Fibroblast of lung (primary cell): ENCODE results near the gene ZC3H12D. TPM values are rescaled to one million over a fixed set of nuclear protein-coding genes. Genes with fewer than 3 reads are reported as not detected.

Source experiments
- DNase-seq, 2 donors: peaks; one replicate each; pipeline versions ENCODE4 v3.0.0 to v3.0.0-alpha.2; 2010; ENCODE audit warnings: low read depth in 2 of 2
- H2AFZ ChIP-seq: 2 replicates; pipeline ENCODE4 v1.5.1; 2012; ENCODE audit warnings: low read length, control low read depth, inconsistent platforms
- H3K27ac ChIP-seq: 2 replicates; pipeline ENCODE4 v1.5.1; 2011; ENCODE audit warnings: low read length, control low read depth; ENCODE audit not compliant: insufficient read depth
- H3K27me3 ChIP-seq: 2 replicates; pipeline ENCODE4 v1.5.1; 2011; ENCODE audit warnings: mild to moderate bottlenecking, low read length; ENCODE audit not compliant: control insufficient read depth, insufficient read depth
- H3K36me3 ChIP-seq: 2 replicates; pipeline ENCODE4 v1.5.1; 2011; ENCODE audit warnings: low read length; ENCODE audit not compliant: control insufficient read depth, insufficient read depth
- H3K4me1 ChIP-seq: 2 replicates; pipeline ENCODE4 v1.5.1; 2011; ENCODE audit warnings: low read length; ENCODE audit not compliant: control insufficient read depth, insufficient read depth; ENCODE audit errors: extremely low read depth
- H3K4me2 ChIP-seq: 2 replicates; pipeline ENCODE4 v1.5.1; 2011; ENCODE audit warnings: low read length, control low read depth; ENCODE audit not compliant: insufficient read depth; ENCODE audit errors: extremely low read depth
- H3K4me3 ChIP-seq, 4 experiments: fragments of 200-600 bp in 1 of 4; sonication (generic) in 1 of 4; replicated peaks in 1 of 4; 2 replicates each; pipeline ENCODE4 v1.5.1; 2011 to 2016; ENCODE audit warnings: low read length in 4 of 4, low read depth in 3 of 4, mild to moderate bottlenecking in 3 of 4, control low read depth in 2 of 4, inconsistent platforms in 1 of 4, mixed read lengths in 1 of 4; ENCODE audit not compliant: insufficient read depth in 1 of 4; ENCODE audit errors: control extremely low read depth in 1 of 4
- H3K79me2 ChIP-seq: 2 replicates; pipeline ENCODE4 v1.5.1; 2012; ENCODE audit warnings: mild to moderate bottlenecking, low read length, inconsistent platforms; ENCODE audit not compliant: control insufficient read depth, insufficient read depth
- H3K9ac ChIP-seq: 2 replicates; pipeline ENCODE4 v1.5.1; 2011; ENCODE audit warnings: mild to moderate bottlenecking, low read length, control low read depth; ENCODE audit not compliant: insufficient read depth
- H3K9me3 ChIP-seq: 2 replicates; pipeline ENCODE4 v1.5.1; 2012; ENCODE audit warnings: low read depth, low read length; ENCODE audit not compliant: control insufficient read depth, insufficient read depth
- H4K20me1 ChIP-seq: 2 replicates; pipeline ENCODE4 v1.5.1; 2011; ENCODE audit warnings: low read length; ENCODE audit not compliant: control insufficient read depth, insufficient read depth; ENCODE audit errors: extremely low read depth
- EZH2 ChIP-seq: IDR thresholded peaks from 2 replicates; pipeline ENCODE4 v1.5.1; 2012; ENCODE audit warnings: low read length, control low read depth, mild to moderate bottlenecking; ENCODE audit errors: missing control alignments
- polyA plus RNA-seq, 2 donors: library from polyadenylated mRNA; depleted of rRNA in 1 of 2; stranded (reverse) in 1 of 2; unstranded in 1 of 2; fragments of >200 nt; gene quantifications; 2 replicates each; pipeline ENCODE4 v1.2.1, GENCODE V29; 2011 to 2012; ENCODE audit warnings: missing spikeins in 1 of 2
- total RNA-seq: library from RNA; depleted of rRNA; stranded (reverse); fragments of >200 nt; gene quantifications from 2 replicates; pipeline ENCODE4 v1.2.1, GENCODE V29; 2014
- TF ChIP-seq, protein P1 (sequence below), 2 donors: IDR thresholded peaks in 1 of 2; conservative IDR thresholded peaks in 1 of 2; 1 replicate in 1 of 2; 2 replicates in 1 of 2; pipeline ENCODE4 v1.5.1; 2011 to 2012; ENCODE audit warnings: low read length in 2 of 2, control low read depth in 1 of 2, inconsistent platforms in 1 of 2, low read depth in 1 of 2, mild to moderate bottlenecking in 1 of 2

ZC3H12D gene
- total and polyA plus RNA-seq, 2 donors (not counting 1 experiment from before 2014, with no cell fraction given) = 0.01 to 0.17 TPM

DNA sequence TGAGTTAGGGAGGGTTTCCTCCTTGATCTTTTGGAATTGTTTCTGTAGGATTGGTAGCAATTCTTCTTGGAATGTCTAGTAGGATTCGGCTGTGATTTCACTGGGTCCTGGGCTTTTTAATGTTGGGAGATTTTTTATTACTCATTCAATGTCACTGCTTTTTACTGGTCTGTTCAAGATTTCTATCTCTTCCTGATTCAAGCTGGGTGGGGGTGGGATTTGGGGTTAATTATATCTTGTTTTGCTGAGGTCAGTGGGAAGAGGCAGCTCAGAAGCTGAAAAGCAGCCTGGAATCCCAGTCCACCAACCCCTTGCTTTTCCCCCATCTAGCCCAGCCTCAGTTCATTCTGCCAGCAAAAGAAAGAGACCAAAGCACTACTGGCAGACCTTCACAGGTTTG, 45.2 kb downstream of the ZC3H12D start:
- TF ChIP-seq, protein P1, sequence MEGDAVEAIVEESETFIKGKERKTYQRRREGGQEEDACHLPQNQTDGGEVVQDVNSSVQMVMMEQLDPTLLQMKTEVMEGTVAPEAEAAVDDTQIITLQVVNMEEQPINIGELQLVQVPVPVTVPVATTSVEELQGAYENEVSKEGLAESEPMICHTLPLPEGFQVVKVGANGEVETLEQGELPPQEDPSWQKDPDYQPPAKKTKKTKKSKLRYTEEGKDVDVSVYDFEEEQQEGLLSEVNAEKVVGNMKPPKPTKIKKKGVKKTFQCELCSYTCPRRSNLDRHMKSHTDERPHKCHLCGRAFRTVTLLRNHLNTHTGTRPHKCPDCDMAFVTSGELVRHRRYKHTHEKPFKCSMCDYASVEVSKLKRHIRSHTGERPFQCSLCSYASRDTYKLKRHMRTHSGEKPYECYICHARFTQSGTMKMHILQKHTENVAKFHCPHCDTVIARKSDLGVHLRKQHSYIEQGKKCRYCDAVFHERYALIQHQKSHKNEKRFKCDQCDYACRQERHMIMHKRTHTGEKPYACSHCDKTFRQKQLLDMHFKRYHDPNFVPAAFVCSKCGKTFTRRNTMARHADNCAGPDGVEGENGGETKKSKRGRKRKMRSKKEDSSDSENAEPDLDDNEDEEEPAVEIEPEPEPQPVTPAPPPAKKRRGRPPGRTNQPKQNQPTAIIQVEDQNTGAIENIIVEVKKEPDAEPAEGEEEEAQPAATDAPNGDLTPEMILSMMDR (conservative IDR thresholded peaks at IDR 0.05 in 1 of 2, IDR thresholded peaks at IDR 0.05 in 1 of 2; ENCODE audit: low read depth in 1 of 2, low read length in 2 of 2) = no peak
- no peak for TF ChIP-seq EZH2
- no peaks in the 10 kb centered on the region for H3K4me1 ChIP-seq
- no peak overlapping the region for H2AFZ ChIP-seq
- no peak overlapping the region for H3K4me2 ChIP-seq
- H3K79me2 ChIP-seq = no peaks in the 10 kb centered on the region
- H4K20me1 ChIP-seq = peaks cover 2% of the 10 kb centered on the region
- no peak overlapping the region for H3K9ac ChIP-seq
- peaks cover 2% of the 10 kb centered on the region for H3K9me3 ChIP-seq
- H3K4me3 ChIP-seq = no peak overlapping the region
- H3K27ac ChIP-seq = no peak overlapping the region
- H3K36me3 ChIP-seq = no peaks in the 10 kb centered on the region
- DNase-seq = no peak
- no peaks in the 10 kb centered on the region for H3K27me3 ChIP-seq

DNA sequence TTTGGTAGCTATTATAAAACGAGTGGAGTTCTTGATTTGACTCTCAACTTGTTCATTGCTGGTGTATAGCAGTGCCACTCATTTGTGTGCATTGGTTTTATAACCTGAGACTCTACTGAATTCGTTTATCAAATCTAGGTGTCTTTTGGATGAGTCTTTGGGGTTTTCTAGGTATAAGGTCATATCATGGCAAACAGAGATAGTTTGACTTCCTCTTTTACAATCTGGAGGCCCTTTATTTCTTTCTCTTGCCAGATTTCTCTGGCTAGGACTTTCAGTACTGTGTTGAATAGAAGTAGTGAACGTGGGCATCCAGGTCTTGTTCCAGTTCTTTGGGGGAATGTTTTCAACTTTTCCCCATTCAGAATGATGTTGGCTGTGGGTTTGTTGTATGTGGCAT, 46.0 kb downstream of the ZC3H12D start:
- Histone ChIP-seq H3K79me2 (no peaks in the 10 kb centered on the region), H3K27me3 (no peaks in the 10 kb centered on the region), H3K27ac (no peak overlapping the region), H3K9ac (no peak overlapping the region), H3K9me3 (no peaks in the 10 kb centered on the region), H3K4me2 (no peak overlapping the region), H3K4me1 (no peaks in the 10 kb centered on the region), H3K4me3 (no peak overlapping the region), H2AFZ (no peak overlapping the region), H4K20me1 (no peaks in the 10 kb centered on the region), H3K36me3 (no peaks in the 10 kb centered on the region)
- DNase-seq = no peak
- TF ChIP-seq, protein P1 (conservative IDR thresholded peaks at IDR 0.05 in 1 of 2, IDR thresholded peaks at IDR 0.05 in 1 of 2; ENCODE audit: low read depth in 1 of 2, low read length in 2 of 2) = no peak
- TF ChIP-seq EZH2 = no peak

- H2AFZ ChIP-seq = no peak overlapping the region
- no peak overlapping the region for H3K4me3 ChIP-seq
- no peaks in the 10 kb centered on the region for H3K9me3 ChIP-seq
- H3K27ac ChIP-seq = no peak overlapping the region
- H3K36me3 ChIP-seq = no peaks in the 10 kb centered on the region
- no peaks in the 10 kb centered on the region for H4K20me1 ChIP-seq
- no peaks in the 10 kb centered on the region for H3K4me1 ChIP-seq
- no peak for DNase-seq
- no peaks in the 10 kb centered on the region for H3K79me2 ChIP-seq
- H3K4me2 ChIP-seq = no peak overlapping the region
- TF ChIP-seq, protein P1 (conservative IDR thresholded peaks at IDR 0.05 in 1 of 2, IDR thresholded peaks at IDR 0.05 in 1 of 2; ENCODE audit: low read depth in 1 of 2, low read length in 2 of 2) = peak in 1 of 2 donors; percentile 12
- TF ChIP-seq EZH2 = no peak
- H3K9ac ChIP-seq = no peak overlapping the region
- no peaks in the 10 kb centered on the region for H3K27me3 ChIP-seq
Measured at GRCh38 chr6:149437212-149437611, 47.6 kb downstream of the ZC3H12D start.
